SK-N-SH (cell line): ENCODE data around the gene CELSR3. TPM values are rescaled to one million over a fixed set of nuclear protein-coding genes. Genes with fewer than 3 reads are reported as not detected.

ENCODE experiments used
- CTCF ChIA-PET: fragments of 300-600, 350-600 bp; formaldehyde crosslinking; extraction: SDS; loops from one replicate; lab custom pipeline; 2021; lab: Yijun Ruan, JAX
- POLR2A ChIA-PET: fragments of 350-600 bp; sonication (Branson Sonifier 250); formaldehyde crosslinking; extraction: SDS; loops from one replicate; lab custom pipeline; 2020; ENCODE audit warnings: antibody characterized with exemption, inconsistent platforms; lab: Yijun Ruan, JAX
- DNase-seq: peaks from one replicate; pipeline ENCODE4 v3.0.0; 2012
- H2AFZ ChIP-seq: fragments of 200-600 bp; sonication (generic); 2 replicates; pipeline ENCODE4 v1.8.1; 2016; ENCODE audit warnings: antibody characterized with exemption, mild to moderate bottlenecking, low read depth
- H3F3A ChIP-seq: fragments of 200-600 bp; sonication (generic); replicated peaks from 2 replicates; pipeline ENCODE3; 2016; ENCODE audit warnings: antibody characterized with exemption, mild to moderate bottlenecking; ENCODE audit not compliant: insufficient read depth
- H3K27ac ChIP-seq, 2 experiments: fragments of 200-500 bp in 1 of 2; fragments of 200-600 bp in 1 of 2; sonication (Bioruptor generic) in 1 of 2; sonication (generic), shearing (Covaris generic) in 1 of 2; 2 replicates each; pipeline versions ENCODE4 v1.5.1 to v1.6.1; 2014 to 2016; ENCODE audit warnings: low read depth in 2 of 2, inconsistent platforms in 1 of 2, low read length in 1 of 2, mild to moderate bottlenecking in 1 of 2, mixed read lengths in 1 of 2
- H3K27me3 ChIP-seq: fragments of 200-600 bp; sonication (generic), shearing (Covaris generic); 2 replicates; pipeline ENCODE4 v1.6.1; 2016; ENCODE audit warnings: mixed run types; ENCODE audit not compliant: insufficient read depth
- H3K36me3 ChIP-seq, 2 experiments: fragments of 200-500 bp in 1 of 2; fragments of 200-600 bp in 1 of 2; sonication (Bioruptor generic) in 1 of 2; sonication (generic) in 1 of 2; replicated peaks in 1 of 2; 2 replicates each; pipeline versions ENCODE3 to v1.5.1; 2014 to 2016; ENCODE audit warnings: low read length in 1 of 2, mild to moderate bottlenecking in 1 of 2; ENCODE audit not compliant: insufficient read depth in 2 of 2, control insufficient read depth in 1 of 2
- H3K4me1 ChIP-seq, 2 experiments: fragments of 200-500 bp in 1 of 2; fragments of 200-600 bp in 1 of 2; sonication (Bioruptor generic) in 1 of 2; sonication (generic), shearing (Covaris generic) in 1 of 2; 2 replicates each; pipeline versions ENCODE4 v1.5.1 to v1.6.1; 2014 to 2016; ENCODE audit warnings: low read depth in 1 of 2, low read length in 1 of 2, mixed run types in 1 of 2; ENCODE audit not compliant: insufficient read depth in 2 of 2, control insufficient read depth in 1 of 2
- H3K4me2 ChIP-seq: fragments of 200-600 bp; sonication (generic), shearing (Covaris generic); 2 replicates; pipeline ENCODE4 v1.6.1; 2017; ENCODE audit warnings: mixed run types
- H3K4me3 ChIP-seq, 2 experiments: fragments of 200-500 bp in 1 of 2; fragments of 200-600 bp in 1 of 2; sonication (Bioruptor generic) in 1 of 2; sonication (generic), shearing (Covaris generic) in 1 of 2; 2 replicates each; pipeline versions ENCODE4 v1.5.1 to v1.8.1; 2014 to 2016; ENCODE audit warnings: low read depth in 2 of 2, inconsistent platforms in 1 of 2, low read length in 1 of 2, mild to moderate bottlenecking in 1 of 2, mixed read lengths in 1 of 2, moderate library complexity in 1 of 2
- H3K79me2 ChIP-seq: fragments of 200-600 bp; sonication (generic); 2 replicates; pipeline ENCODE4 v1.8.1; 2017; ENCODE audit warnings: mild to moderate bottlenecking; ENCODE audit not compliant: insufficient read depth
- H3K9ac ChIP-seq: fragments of 200-600 bp; sonication (generic); 2 replicates; pipeline ENCODE4 v1.6.1; 2017; ENCODE audit warnings: mixed run types
- H3K9me2 ChIP-seq: fragments of 200-600 bp; sonication (generic); 2 replicates; pipeline ENCODE4 v1.6.1; 2017; ENCODE audit warnings: mixed run types
- H3K9me3 ChIP-seq: fragments of 200-600 bp; sonication (generic); 2 replicates; pipeline ENCODE4 v1.6.1; 2017; ENCODE audit warnings: mixed run types, mild to moderate bottlenecking, moderate library complexity
- H4K20me1 ChIP-seq: fragments of 200-600 bp; sonication (generic); 2 replicates; pipeline ENCODE4 v1.6.1; 2017; ENCODE audit warnings: mild to moderate bottlenecking, mixed run types; ENCODE audit not compliant: insufficient read depth
- CHD2 ChIP-seq: fragments of 150-350 bp; IDR thresholded peaks from 2 replicates; pipeline ENCODE4 v1.6.1; 2018; ENCODE audit warnings: low read length; ENCODE audit not compliant: partially characterized antibody
- EP300 ChIP-seq, 2 experiments: IDR thresholded peaks; 2 replicates each; pipeline versions ENCODE4 v1.4.0 to v1.6.1; 2012; ENCODE audit warnings: borderline replicate concordance in 1 of 2, low read depth in 1 of 2, low read length in 1 of 2
- FOSL2 ChIP-seq: IDR thresholded peaks from 2 replicates; pipeline ENCODE4 v1.4.0; 2012; ENCODE audit warnings: low read depth, mild to moderate bottlenecking, moderate library complexity, borderline replicate concordance
- FOXJ3 ChIP-seq: sonication (generic); formaldehyde crosslinking; IDR thresholded peaks from 2 replicates; pipeline ENCODE4 v1.5.1; 2020; ENCODE audit warnings: mild to moderate bottlenecking, missing genetic modification reagents
- MAX ChIP-seq: IDR thresholded peaks from 2 replicates; pipeline ENCODE4 v1.4.0; 2012; ENCODE audit warnings: low read depth
- RAD21 ChIP-seq: IDR thresholded peaks from 2 replicates; pipeline ENCODE4 v1.6.1; 2012; ENCODE audit warnings: mild to moderate bottlenecking, low read length
- SIN3A ChIP-seq: IDR thresholded peaks from 2 replicates; pipeline ENCODE4 v1.6.1; 2012; ENCODE audit warnings: low read depth, mild to moderate bottlenecking, low read length, moderate library complexity, borderline replicate concordance
- SMC3 ChIP-seq: IDR thresholded peaks from 2 replicates; pipeline ENCODE4 v1.6.1; 2012; ENCODE audit warnings: low read depth, low read length, improper control_type of control experiment
- USF1 ChIP-seq: IDR thresholded peaks from 2 replicates; pipeline ENCODE4 v1.4.0; 2012; ENCODE audit warnings: low read depth, borderline replicate concordance
- YY1 ChIP-seq: IDR thresholded peaks from 2 replicates; pipeline ENCODE4 v1.4.0; 2012; ENCODE audit warnings: low read depth, mild to moderate bottlenecking
- WGBS: methylation state at CpG from one replicate; pipeline ENCODE4 v1.1.6; 2017; ENCODE audit warnings: low lambda C conversion rate; 5-methylcytosine and 5-hydroxymethylcytosine counted together
- polyA plus RNA-seq, 3 experiments: library from polyadenylated mRNA; depleted of rRNA; stranded (reverse); fragments of >200 nt; gene quantifications; 2 replicates each; pipeline ENCODE4 v1.2.3, GENCODE V29; 2012
- TF ChIP-seq, protein P1 (sequence below): fragments of 150-350 bp; IDR thresholded peaks from 2 replicates; pipeline ENCODE4 v1.6.1; 2017; ENCODE audit warnings: antibody characterized with exemption, low read length, low read depth, borderline replicate concordance

CELSR3 gene
- polyA plus RNA-seq, 1 of the 3 experiments (the other 2 are of a cell fraction), result 11.7 TPM

- H3K4me2 ChIP-seq, result no peak overlapping the region
- peaks cover 15 to 76% of the 10 kb centered on the region in 2 experiments for H3K36me3 ChIP-seq
- peaks cover 10% of the 10 kb centered on the region; the same call in 1 of the 2 replicates for H3K79me2 ChIP-seq
- H4K20me1 ChIP-seq, result peaks cover 16% of the 10 kb centered on the region; the same call in 1 of the 2 replicates
- no peaks in the 10 kb centered on the region for H3K27me3 ChIP-seq
- peaks cover 0 to 8% of the 10 kb centered on the region in 2 experiments; a peak in 1 of 4 replicates for H3K4me1 ChIP-seq
- DNase-seq, result no peak
- H3K27ac ChIP-seq, result no peak overlapping the region
- H3F3A ChIP-seq, result no peaks in the 10 kb centered on the region
- H2AFZ ChIP-seq, result no peak overlapping the region
- WGBS, result 95% methylated on average over 24 of the region's 30 CpGs
- H3K9me2 ChIP-seq, result no peaks in the 10 kb centered on the region
- ChIA-PET POLR2A (no interaction called here), CTCF (interaction anchor here (2.3 kb wide), 1 partner anchor 20 kb away, joined by 8 read pairs; the partner anchor contains the start of gene SLC26A6)
- H3K9me3 ChIP-seq, result no peaks in the 10 kb centered on the region
- no peak for TF ChIP-seq SIN3A
- TF ChIP-seq FOSL2, result no peak
- no peak for TF ChIP-seq EP300 (IDR thresholded peaks at IDR 0.05; ENCODE audit: borderline replicate concordance in 1 of 2, low read depth in 1 of 2, low read length in 1 of 2)
- no peak for TF ChIP-seq USF1
- no peak for TF ChIP-seq RAD21
- TF ChIP-seq, protein P1, sequence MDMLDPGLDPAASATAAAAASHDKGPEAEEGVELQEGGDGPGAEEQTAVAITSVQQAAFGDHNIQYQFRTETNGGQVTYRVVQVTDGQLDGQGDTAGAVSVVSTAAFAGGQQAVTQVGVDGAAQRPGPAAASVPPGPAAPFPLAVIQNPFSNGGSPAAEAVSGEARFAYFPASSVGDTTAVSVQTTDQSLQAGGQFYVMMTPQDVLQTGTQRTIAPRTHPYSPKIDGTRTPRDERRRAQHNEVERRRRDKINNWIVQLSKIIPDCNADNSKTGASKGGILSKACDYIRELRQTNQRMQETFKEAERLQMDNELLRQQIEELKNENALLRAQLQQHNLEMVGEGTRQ, result no peak
- TF ChIP-seq CHD2, result no peak
- no peak for TF ChIP-seq MAX
- no peak for TF ChIP-seq YY1
- no peak for TF ChIP-seq SMC3
- no peak overlapping the region for H3K4me3 ChIP-seq
- H3K9ac ChIP-seq, result no peak overlapping the region
Observed at GRCh38 chr3:48655606-48656005, 7.1 kb downstream of the CELSR3 start.

- Histone ChIP-seq H3K4me1 (peaks cover 0 to 8% of the 10 kb centered on the region in 2 experiments; a peak in 1 of 4 replicates), H2AFZ (no peak overlapping the region), H3K4me3 (no peak overlapping the region), H4K20me1 (peaks cover 16% of the 10 kb centered on the region; the same call in 1 of the 2 replicates), H3K9me2 (no peaks in the 10 kb centered on the region), H3K4me2 (no peak overlapping the region), H3K9me3 (no peaks in the 10 kb centered on the region), H3K79me2 (peaks cover 8% of the 10 kb centered on the region; the same call in 1 of the 2 replicates), H3K27ac (no peak overlapping the region), H3F3A (no peaks in the 10 kb centered on the region), H3K36me3 (peaks cover 13 to 73% of the 10 kb centered on the region in 2 experiments), H3K27me3 (no peaks in the 10 kb centered on the region), H3K9ac (no peak overlapping the region)
- DNase-seq, result no peak
- WGBS, result 93% methylated on average over 3 of the region's 12 CpGs
- no peak for TF ChIP-seq FOXJ3 (CRISPR knock-in tag)
- ChIA-PET POLR2A (no interaction called here), CTCF (interaction anchor here (2.3 kb wide), 1 partner anchor 19 kb away, joined by 8 read pairs; the partner anchor contains the start of gene SLC26A6)
Observed at GRCh38 chr3:48655063-48655462, 7.6 kb downstream of the CELSR3 start.
